Kidney epithelial cell (primary cell): ENCODE measurements around the gene AGPAT4. TPM values are rescaled to one million over a fixed set of nuclear protein-coding genes. Genes with fewer than 3 reads are reported as not detected.

ENCODE experiments used
- DNase-seq: peaks from one replicate; pipeline ENCODE4 v3.0.0-alpha.2; 2010; ENCODE audit warnings: low read depth
- H3K27me3 ChIP-seq: 2 replicates; pipeline ENCODE4 v1.6.0; 2011; ENCODE audit warnings: low read length; ENCODE audit not compliant: control insufficient read depth, insufficient read depth
- H3K36me3 ChIP-seq: 2 replicates; pipeline ENCODE4 v1.5.1; 2011; ENCODE audit warnings: low read length; ENCODE audit not compliant: control insufficient read depth, insufficient read depth
- H3K4me3 ChIP-seq: 2 replicates; pipeline ENCODE4 v1.5.1; 2011; ENCODE audit warnings: low read depth, mild to moderate bottlenecking, control low read depth, low read length
- CTCF ChIP-seq: IDR thresholded peaks from 2 replicates; pipeline ENCODE4 v1.5.1; 2011; ENCODE audit warnings: mild to moderate bottlenecking, moderate library complexity, low read length, control low read depth, inconsistent platforms; ENCODE audit not compliant: insufficient read depth, poor library complexity, severe bottlenecking
- total RNA-seq: library from RNA; depleted of rRNA; stranded (reverse); fragments of >200 nt; gene quantifications from 2 replicates; pipeline ENCODE4 v1.2.3, GENCODE V29; 2015

The AGPAT4 gene
- total RNA-seq, 1 donor from 2014 or later, result 9.6 TPM

GRCh38 chr6:161270116-161270515 is 3.7 kb downstream of the AGPAT4 start:
- DNase-seq, result no peak
- TF ChIP-seq CTCF, result no peak
- Histone ChIP-seq H3K27me3 (no peaks in the 10 kb centered on the region), H3K36me3 (no peaks in the 10 kb centered on the region), H3K4me3 (no peak overlapping the region)

- no peak for TF ChIP-seq CTCF
- no peaks in the 10 kb centered on the region for H3K36me3 ChIP-seq
Measured at GRCh38 chr6:161269310-161269709, 4.6 kb downstream of the AGPAT4 start.

GRCh38 chr6:161268531-161269210 is 5.2 kb downstream of the AGPAT4 start:
- Histone ChIP-seq H3K36me3 (no peaks in the 10 kb centered on the region), H3K4me3 (no peak overlapping the region), H3K27me3 (no peaks in the 10 kb centered on the region)
- no peak for DNase-seq
- TF ChIP-seq CTCF, result no peak

More at GRCh38 chr6:161269310-161269709, 4.6 kb downstream of the AGPAT4 start:
- no peaks in the 10 kb centered on the region for H3K27me3 ChIP-seq
- DNase-seq, result no peak
- H3K4me3 ChIP-seq, result no peak overlapping the region

GRCh38 chr6:161266513-161267230 is 7.2 kb downstream of the AGPAT4 start:
- Histone ChIP-seq H3K4me3 (no peak overlapping the region), H3K36me3 (no peaks in the 10 kb centered on the region), H3K27me3 (no peaks in the 10 kb centered on the region)
- no peak for TF ChIP-seq CTCF
- DNase-seq, result no peak

GRCh38 chr6:161265975-161266374 is 7.9 kb downstream of the AGPAT4 start:
- no peak for TF ChIP-seq CTCF
- H3K27me3 ChIP-seq, result no peaks in the 10 kb centered on the region
- no peak overlapping the region for H3K4me3 ChIP-seq
- H3K36me3 ChIP-seq, result no peaks in the 10 kb centered on the region
- no peak for DNase-seq
